ENCODE results near the gene CHST7.

DNA sequence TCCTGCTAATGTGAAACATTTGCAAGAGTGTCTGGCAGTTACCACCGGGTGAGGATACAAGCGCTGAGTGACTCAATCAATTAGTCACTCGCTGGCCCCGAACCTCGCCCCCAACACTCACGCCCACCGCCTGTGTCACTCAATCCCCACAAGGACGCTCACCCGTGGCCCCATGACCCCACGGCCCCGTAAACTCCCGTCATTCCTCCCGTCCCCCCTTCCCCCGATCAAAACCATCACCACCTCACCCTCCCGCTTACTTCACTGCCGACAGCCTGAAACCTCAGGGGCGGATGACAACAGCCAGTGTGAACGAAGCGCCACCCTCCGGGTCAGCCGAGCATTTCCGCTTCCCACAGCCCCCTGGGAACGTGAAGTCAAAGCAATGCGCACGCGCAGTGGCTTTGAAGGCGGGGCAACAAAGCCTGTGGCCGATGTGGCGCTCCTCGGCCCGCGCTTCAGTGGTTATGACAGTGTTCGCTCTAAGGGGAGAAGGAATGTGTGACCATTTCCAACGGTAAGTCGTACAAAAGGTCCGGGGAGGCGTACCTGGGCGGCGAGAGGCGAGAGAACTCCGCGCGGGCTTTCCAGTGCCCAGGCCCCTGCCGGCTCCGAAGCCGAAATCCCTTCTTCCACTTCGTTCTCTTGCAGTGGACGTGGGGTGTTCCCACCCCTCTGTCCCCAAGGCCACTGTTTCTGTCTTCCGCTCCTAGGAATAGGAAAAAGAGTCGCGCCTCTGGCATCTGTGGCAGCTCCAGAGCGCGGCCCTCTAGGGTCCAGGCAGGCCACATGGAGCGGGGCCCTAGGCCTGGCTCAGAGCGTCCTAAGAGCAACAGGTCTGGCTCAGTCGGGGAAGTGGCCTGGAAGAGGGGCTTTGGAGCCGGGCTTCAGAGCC lies 28.2 kb upstream of the CHST7 start, which contains the start of gene ZNF674:
- TF ChIP-seq EP300 (IDR thresholded peaks at IDR 0.05) (no peak), POLR2A (IDR thresholded peaks at IDR 0.05) (peak; percentile 35 to 36)
- TF ChIP-seq, protein P1, sequence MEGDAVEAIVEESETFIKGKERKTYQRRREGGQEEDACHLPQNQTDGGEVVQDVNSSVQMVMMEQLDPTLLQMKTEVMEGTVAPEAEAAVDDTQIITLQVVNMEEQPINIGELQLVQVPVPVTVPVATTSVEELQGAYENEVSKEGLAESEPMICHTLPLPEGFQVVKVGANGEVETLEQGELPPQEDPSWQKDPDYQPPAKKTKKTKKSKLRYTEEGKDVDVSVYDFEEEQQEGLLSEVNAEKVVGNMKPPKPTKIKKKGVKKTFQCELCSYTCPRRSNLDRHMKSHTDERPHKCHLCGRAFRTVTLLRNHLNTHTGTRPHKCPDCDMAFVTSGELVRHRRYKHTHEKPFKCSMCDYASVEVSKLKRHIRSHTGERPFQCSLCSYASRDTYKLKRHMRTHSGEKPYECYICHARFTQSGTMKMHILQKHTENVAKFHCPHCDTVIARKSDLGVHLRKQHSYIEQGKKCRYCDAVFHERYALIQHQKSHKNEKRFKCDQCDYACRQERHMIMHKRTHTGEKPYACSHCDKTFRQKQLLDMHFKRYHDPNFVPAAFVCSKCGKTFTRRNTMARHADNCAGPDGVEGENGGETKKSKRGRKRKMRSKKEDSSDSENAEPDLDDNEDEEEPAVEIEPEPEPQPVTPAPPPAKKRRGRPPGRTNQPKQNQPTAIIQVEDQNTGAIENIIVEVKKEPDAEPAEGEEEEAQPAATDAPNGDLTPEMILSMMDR (IDR thresholded peaks at IDR 0.05) = peak in 3 of 4 experiments; percentile 44 to 48 (median 48)

Measured in gastroesophageal sphincter (tissue), 3 donors.